GM23248 (cell line): Measurements from ENCODE around the gene CORO2A.

Experiments used
- EZH2 ChIP-seq: fragments of 200-600 bp; sonication (generic); IDR thresholded peaks from 2 replicates; pipeline ENCODE4 v1.6.1; 2018; ENCODE audit warnings: antibody characterized with exemption, mild to moderate bottlenecking; ENCODE audit not compliant: insufficient read depth, poor library complexity, severe bottlenecking
- EZH2phosphoT487 ChIP-seq: fragments of 200-600 bp; sonication (generic); IDR thresholded peaks from 2 replicates; pipeline ENCODE4 v1.6.1; 2018; ENCODE audit warnings: antibody characterized with exemption, moderate library complexity, mild to moderate bottlenecking, low read depth; ENCODE audit not compliant: insufficient read depth

DNA sequence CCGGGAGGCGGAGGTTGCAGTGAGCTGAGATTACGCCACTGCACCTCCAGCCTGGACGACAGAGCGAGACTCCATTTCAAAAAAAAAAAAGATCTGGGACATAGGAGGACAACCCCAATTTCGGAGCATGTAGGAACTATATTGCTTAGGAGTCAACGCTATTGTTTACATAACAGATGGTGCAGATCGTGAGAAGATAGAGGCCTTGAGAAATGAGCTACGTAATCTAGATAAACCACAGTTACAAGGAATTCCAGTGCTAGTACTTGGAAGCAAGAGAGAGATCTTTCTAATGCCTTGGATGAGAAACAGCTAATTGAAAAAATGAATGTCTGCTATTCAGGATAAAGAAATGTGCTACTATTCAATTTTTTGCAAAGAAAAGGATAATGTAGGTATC, 42.7 kb upstream of the CORO2A start:
- no peak for TF ChIP-seq EZH2phosphoT487
- no peak for TF ChIP-seq EZH2
